GM21786 (cell line): ENCODE data around the gene FNIP2.

Experiments used
- ATAC-seq: cut with Tn5 transposase; IDR thresholded peaks from one replicate; pipeline ENCODE4 v1.9.1; 2021; ENCODE audit not compliant: unreplicated experiment

The FNIP2 gene

DNA sequence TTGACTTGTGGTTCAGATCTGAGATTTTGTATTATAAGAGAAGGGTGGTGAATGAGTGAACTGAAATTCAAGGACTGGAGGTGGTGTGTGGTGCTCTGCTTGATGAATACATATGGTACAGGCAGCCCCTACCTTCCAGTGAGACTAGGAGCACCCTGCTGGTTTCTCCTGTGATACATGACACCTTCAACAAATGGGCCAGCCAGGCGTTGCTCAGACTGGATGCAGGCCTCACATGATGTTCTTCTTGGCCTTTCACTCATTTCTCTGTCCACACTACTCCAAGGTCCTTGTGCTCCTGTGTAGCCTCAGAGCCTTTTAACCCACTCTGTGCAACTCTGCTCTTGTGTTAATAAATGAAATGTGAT lies 67.2 kb downstream of the FNIP2 start:
- ATAC-seq, result no peak

DNA sequence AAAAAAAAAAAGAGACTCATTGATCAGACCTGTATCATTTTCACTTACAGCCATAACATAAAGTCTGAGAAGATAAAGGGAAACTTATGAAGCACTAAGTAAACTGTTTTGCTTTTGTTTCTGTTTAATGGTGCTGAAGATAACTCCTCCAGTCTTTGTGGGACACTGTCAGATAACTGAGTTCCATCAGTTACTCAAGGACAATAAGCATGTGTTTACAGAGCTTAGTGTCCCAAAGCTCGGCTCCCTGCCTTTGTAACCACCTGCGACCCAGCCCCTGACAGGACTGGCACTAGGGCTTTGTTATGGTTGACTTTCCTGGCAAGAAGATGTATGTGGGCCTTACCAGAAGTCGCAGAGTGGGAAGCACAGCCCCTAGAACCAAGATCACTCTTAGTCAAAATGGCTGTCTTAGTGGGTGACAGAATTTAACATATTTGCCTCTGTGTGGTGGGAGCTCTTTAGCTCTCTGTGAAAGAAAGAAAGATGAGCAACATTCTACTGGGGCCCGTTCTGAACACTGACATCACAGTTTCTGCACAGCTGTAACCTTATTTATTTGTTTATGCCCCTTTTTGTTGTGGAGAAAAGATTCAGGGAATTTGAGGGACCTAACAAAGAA lies 68.1 kb downstream of the FNIP2 start:
- ATAC-seq, result no peak

DNA sequence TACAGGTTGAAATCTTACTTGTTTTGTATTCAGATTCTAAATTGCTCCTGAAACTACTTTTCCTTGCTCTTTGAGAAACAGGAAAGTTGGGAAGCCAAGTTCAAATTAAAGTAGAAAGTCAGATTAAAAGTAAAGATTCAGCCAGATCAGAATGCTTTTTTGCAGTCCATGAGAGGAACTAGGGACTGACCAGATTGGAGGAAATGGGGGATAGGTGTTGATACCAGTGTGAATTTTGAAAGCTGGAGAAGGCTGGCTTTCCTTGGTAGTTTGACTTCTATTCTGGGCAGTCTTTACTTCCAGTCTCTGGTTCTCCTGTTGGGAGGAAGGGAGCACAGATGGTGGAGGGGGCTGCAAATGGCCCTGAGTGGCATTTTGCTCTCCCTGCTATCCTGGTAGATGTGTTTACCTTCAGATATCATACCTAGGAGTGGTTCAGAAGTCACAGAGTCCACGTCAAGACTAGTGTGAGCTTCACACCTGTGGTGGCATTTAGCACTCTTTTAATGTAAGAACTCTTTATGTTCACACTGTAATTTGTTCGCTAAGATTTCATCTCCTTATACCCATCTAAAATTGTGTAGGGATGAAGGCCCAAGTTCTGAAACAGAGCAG lies 68.8 kb downstream of the FNIP2 start:
- ATAC-seq, result no peak

DNA sequence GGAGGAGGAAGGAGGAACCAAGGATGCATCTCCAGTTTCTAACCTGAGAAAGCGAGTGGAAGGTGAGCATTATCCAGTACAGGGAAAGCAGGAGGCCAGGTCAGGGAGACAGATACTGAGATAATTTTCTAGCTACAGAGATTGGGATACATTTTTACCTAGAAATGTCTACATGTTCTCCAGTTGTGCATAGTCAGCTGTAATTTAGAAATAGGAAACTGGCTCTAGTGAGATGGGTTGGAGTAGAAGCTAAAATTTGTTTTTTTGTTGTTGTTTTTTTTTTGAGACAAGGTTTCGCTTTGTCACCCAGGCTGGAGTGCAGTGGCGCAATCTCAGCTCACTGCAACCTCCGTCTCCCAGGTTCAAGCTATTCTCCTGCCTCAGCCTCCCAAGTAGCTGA lies 71.3 kb downstream of the FNIP2 start:
- no peak for ATAC-seq

GRCh38 chr4:158841540-158841939 lies 72.7 kb downstream of the FNIP2 start:
- ATAC-seq, result no peak

DNA sequence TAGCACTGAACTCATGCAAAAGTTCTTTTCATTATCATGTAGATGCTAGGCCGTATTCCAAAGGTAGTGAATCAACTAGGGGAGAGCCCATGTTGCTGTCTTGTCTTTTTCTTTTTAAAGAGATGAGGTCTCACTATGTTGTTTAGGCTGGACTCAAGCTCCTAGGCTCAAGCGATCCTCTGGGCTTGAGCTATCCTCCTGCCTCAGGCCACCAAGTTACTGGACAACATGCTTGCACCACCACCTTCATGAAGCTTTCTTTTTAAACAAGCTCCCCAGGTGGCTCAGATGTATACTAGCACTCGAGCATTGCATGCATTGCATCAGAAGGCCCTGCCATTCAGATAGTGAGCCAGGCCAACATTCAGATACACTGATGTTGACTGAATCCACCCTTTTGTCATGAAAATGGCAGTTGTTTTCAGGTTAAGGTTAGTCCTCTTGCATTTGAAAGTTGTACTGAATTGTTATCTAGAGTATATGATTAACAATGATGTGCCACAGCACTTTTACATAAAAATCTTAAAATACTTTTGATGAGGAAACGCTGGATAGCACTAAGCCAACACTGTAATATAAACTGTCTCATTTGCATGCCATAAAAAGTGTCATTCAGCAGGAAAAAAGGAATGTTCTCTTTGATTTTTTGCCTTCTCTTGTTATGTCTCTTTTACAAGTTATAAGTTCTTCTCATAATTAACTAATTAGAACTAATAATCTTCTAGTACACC lies 76.7 kb downstream of the FNIP2 start:
- ATAC-seq, result no peak

- ATAC-seq, result no peak
These were observed 78.7 kb downstream of the FNIP2 start for GRCh38 chr4:158847535-158847934.

GRCh38 chr4:158849681-158850080 lies 80.9 kb downstream of the FNIP2 start:
- ATAC-seq, result no peak

GRCh38 chr4:158850371-158850770 lies 81.5 kb downstream of the FNIP2 start:
- ATAC-seq, result peak; percentile 42

GRCh38 chr4:158850800-158851644 lies 82.2 kb downstream of the FNIP2 start:
- ATAC-seq, result peak; percentile 33

DNA sequence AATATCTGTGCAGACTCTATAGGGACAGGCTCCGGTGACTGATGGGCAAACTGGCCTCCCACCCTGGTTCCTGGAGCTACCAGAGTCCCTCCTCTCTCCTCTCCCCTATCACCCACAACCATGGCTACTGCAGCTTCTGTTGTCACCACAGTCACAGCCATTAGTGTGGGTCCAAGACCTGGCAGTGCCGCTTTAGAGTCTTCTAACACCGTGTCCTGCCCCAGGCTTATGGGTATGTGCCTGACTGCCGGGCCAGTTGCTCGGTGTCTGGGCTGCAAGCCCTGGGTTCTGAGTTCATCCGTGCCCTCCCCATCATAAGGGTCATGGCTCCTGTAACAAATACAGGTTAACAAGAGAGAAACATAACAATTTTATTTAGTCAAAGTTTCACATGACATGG lies 85.4 kb downstream of the FNIP2 start:
- ATAC-seq, result no peak

- peak; percentile 64 for ATAC-seq
These were observed 88.0 kb downstream of the FNIP2 start for GRCh38 chr4:158856852-158857251.

DNA sequence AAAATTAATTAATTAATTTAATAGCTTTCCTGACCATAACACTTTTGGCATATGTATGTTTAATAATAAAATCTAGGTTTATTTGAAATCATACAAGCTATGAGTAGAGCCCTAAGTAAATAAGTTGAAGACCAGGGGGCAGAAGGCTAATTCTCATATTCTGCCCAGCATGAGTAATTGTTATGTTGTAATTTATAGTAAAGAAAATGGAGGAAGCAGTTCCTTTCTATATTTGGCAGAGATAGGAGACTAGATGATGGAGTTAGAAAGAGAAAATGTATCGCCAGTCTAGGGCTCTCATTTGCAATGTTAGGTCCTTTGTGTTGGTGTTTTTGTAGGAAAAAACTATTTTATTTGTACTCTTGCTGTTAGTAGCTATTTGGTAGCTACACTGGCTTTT lies 89.1 kb downstream of the FNIP2 start:
- no peak for ATAC-seq

- ATAC-seq, result no peak
These were observed 89.8 kb downstream of the FNIP2 start for GRCh38 chr4:158858410-158859199.

DNA sequence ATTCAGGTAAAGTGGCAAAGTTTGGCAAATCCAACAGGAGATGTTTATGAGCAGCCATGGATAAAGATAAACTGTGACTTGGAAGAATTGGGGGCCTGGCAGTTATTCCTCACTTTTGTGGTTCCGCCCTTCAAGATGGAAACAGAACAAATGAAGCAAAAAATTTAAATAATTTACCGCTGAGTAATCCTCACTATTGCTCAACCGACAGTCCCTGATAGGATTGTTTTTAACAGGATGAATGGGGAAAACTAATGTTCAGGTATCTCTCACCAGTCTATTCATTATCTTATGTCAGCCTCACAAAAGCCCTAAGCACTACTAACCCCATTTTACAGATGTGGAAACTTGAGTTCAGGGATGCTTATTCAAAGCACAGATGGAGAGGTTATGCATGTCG lies 90.8 kb downstream of the FNIP2 start:
- ATAC-seq, result no peak

DNA sequence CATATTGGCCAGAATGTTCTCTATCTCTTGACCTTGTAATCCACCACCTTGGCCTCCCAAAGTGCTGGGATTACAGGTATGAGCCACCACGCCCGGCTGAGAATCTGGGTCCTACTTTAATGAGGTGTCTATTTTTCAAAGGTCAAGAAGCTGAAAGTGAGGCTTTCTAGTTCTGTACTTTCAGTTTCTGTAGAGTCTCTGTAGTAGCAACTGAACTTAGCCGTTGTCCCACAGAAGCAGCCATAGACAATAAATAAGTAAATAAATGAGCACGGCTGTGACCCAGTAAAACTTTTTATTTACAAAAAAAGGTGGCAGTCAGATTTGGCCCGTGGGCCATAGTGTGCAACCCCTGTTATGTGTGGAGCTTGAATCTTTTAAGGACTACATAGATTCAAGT lies 92.0 kb downstream of the FNIP2 start:
- peak; percentile 78 for ATAC-seq

DNA sequence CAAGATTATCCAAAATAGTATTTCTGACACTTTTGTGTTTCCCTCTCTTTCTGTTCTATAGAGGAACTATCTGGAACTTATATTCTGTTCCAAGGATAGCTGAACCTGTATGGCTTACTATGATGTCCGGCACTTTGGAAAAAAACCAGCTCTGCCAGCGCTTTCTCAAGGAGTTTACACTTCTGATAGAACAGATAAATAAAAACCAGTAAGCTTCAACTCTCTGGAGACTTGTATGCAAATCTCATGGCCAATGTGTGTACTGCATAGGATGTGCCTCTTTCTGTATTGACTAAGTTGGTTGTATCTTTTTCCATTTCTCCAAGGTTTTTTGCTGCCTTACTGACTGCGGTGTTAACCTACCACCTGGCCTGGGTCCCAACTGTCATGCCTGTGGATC lies 92.5 kb downstream of the FNIP2 start:
- peak; percentile 34 for ATAC-seq

GRCh38 chr4:158861766-158862165 lies 92.9 kb downstream of the FNIP2 start:
- ATAC-seq, result no peak

GRCh38 chr4:158863296-158863695 lies 94.5 kb downstream of the FNIP2 start:
- ATAC-seq, result no peak

- ATAC-seq, result no peak
These were observed 96.8 kb downstream of the FNIP2 start for GRCh38 chr4:158865520-158866177.
